HepG2 (cell line): ENCODE data around the gene ZNF740. TPM values are rescaled to one million over a fixed set of nuclear protein-coding genes. Genes with fewer than 3 reads are reported as not detected.

Experiments
- CREB1 ChIP-seq, 2 experiments: fragments of 450-650 bp in 1 of 2; IDR thresholded peaks; 2 replicates each; pipeline ENCODE4 v1.6.1; 2016 to 2017; ENCODE audit warnings: control low read depth in 1 of 2, mild to moderate bottlenecking in 1 of 2, missing compliant biosample characterization in 1 of 2, missing genetic modification characterization in 1 of 2
- DBP ChIP-seq: sonication (generic); formaldehyde crosslinking; IDR thresholded peaks from 2 replicates; pipeline ENCODE4 v1.4.0; 2020; ENCODE audit warnings: missing genetic modification reagents; ENCODE audit errors: not compliant biosample characterization
- DNMT3B ChIP-seq: conservative IDR thresholded peaks from 2 replicates; pipeline ENCODE4 v1.6.1; 2016; ENCODE audit warnings: missing biosample characterization, control low read depth
- GATAD2A ChIP-seq: IDR thresholded peaks from 2 replicates; pipeline ENCODE4 v1.6.1; 2016
- NCOA5 ChIP-seq: sonication (generic); formaldehyde crosslinking; IDR thresholded peaks from 2 replicates; pipeline ENCODE4 v1.4.0; 2020; ENCODE audit warnings: missing genetic modification reagents
- NR3C1 ChIP-seq: sonication (generic); formaldehyde crosslinking; IDR thresholded peaks from 2 replicates; pipeline ENCODE4 v1.4.0; 2020; ENCODE audit warnings: missing genetic modification reagents
- PPARG ChIP-seq: conservative IDR thresholded peaks from 2 replicates; pipeline ENCODE4 v1.6.1; 2016; ENCODE audit warnings: missing biosample characterization, missing genetic modification reagents
- SPEN ChIP-seq: sonication (generic); formaldehyde crosslinking; IDR thresholded peaks from 2 replicates; pipeline ENCODE4 v1.5.1; 2020; ENCODE audit warnings: low read depth, mild to moderate bottlenecking, missing genetic modification reagents
- THAP8 ChIP-seq: sonication (generic); formaldehyde crosslinking; IDR thresholded peaks from 2 replicates; pipeline ENCODE4 v1.5.1; 2020; ENCODE audit warnings: missing genetic modification reagents, mild to moderate bottlenecking, borderline replicate concordance
- ZBTB4 ChIP-seq: sonication (generic); formaldehyde crosslinking; IDR thresholded peaks from 2 replicates; pipeline ENCODE4 v1.4.0; 2020; ENCODE audit warnings: missing genetic modification reagents, mild to moderate bottlenecking, borderline replicate concordance
- ZBTB43 ChIP-seq: sonication (generic); formaldehyde crosslinking; conservative IDR thresholded peaks from 2 replicates; pipeline ENCODE4 v1.4.0; 2020; ENCODE audit warnings: missing genetic modification reagents
- ZBTB7A ChIP-seq: sonication (generic); formaldehyde crosslinking; IDR thresholded peaks from 2 replicates; pipeline ENCODE4 v1.8.0; 2022; ENCODE audit warnings: mild to moderate bottlenecking, missing genetic modification reagents
- ZNF263 ChIP-seq: sonication (generic); formaldehyde crosslinking; IDR thresholded peaks from 2 replicates; pipeline ENCODE4 v1.4.0; 2020; ENCODE audit warnings: missing genetic modification reagents
- ZNF567 ChIP-seq: sonication (generic); formaldehyde crosslinking; IDR thresholded peaks from 2 replicates; pipeline ENCODE4 v1.8.1; 2023; ENCODE audit warnings: mild to moderate bottlenecking, missing genetic modification reagents, borderline replicate concordance
- ZNF687 ChIP-seq: sonication (generic); formaldehyde crosslinking; IDR thresholded peaks from 2 replicates; pipeline ENCODE4 v1.5.1; 2020; ENCODE audit warnings: mild to moderate bottlenecking, missing genetic modification reagents, moderate library complexity
- ZNF766 ChIP-seq: sonication (generic); formaldehyde crosslinking; IDR thresholded peaks from 2 replicates; pipeline ENCODE4 v1.5.0; 2020; ENCODE audit warnings: missing genetic modification reagents, borderline replicate concordance
- polyA plus RNA-seq, 8 experiments: library from polyadenylated mRNA; depleted of rRNA in 3 of 8; stranded (reverse) in 7 of 8; unstranded in 1 of 8; fragments of >200 nt; fragmentation: Illumina TruSeq in 4 of 8; extraction: Trizol in 4 of 8; gene quantifications; 2 replicates each; pipeline versions ENCODE4 v1.2.1 to v1.2.3, GENCODE V29; 2011 to 2016; ENCODE audit warnings: low read depth in 4 of 8, missing spikeins in 1 of 8, mixed read lengths in 1 of 8; ENCODE audit not compliant: insufficient read depth in 1 of 8
- total RNA-seq, 5 experiments: library from RNA; depleted of rRNA; stranded (reverse); fragments of >200 nt; fragmentation: Illumina TruSeq; extraction: Trizol; gene quantifications; 2 replicates each; pipeline ENCODE4 v1.2.3, GENCODE V29; 2016; ENCODE audit warnings: low read depth in 1 of 5

ZNF740 gene
- total and polyA plus RNA-seq, 2 of the 13 experiments (the other 11 are each of a cell fraction or from before 2014, with no cell fraction given): 16.9 to 19.0 TPM

- TF ChIP-seq ZNF687 (peak; percentile 92), GATAD2A (CRISPR knock-in tag) (peak; percentile 65; the same call in 1 of the 2 replicates), ZBTB7A (CRISPR knock-in tag) (peak; percentile 52; the same call in 1 of the 2 replicates), ZNF263 (CRISPR knock-in tag) (peak; percentile 95), ZNF766 (0 out of 2 replicates have a peak, but pooled peaks have one; percentile 53), NCOA5 (CRISPR knock-in tag) (no peak), THAP8 (CRISPR knock-in tag) (no peak), ZNF567 (no peak), DNMT3B (CRISPR knock-in tag) (no peak), DBP (CRISPR knock-in tag) (no peak), ZBTB4 (CRISPR knock-in tag) (no peak; the same call in 1 of the 2 replicates), CREB1 (IDR thresholded peaks at IDR 0.05) (0 out of 2 replicates have a peak, but pooled peaks have one; percentile 2), CREB1 (CRISPR knock-in tag; IDR thresholded peaks at IDR 0.05) (no peak), NR3C1 (CRISPR knock-in tag) (no peak), SPEN (CRISPR knock-in tag) (peak; percentile 72; the same call in 1 of the 2 replicates), ZBTB43 (CRISPR knock-in tag) (0 out of 2 replicates have a peak, but pooled peaks have one; percentile 21), PPARG (CRISPR knock-in tag) (peak; percentile 44; the same call in 1 of the 2 replicates)
Observed at GRCh38 chr12:53180220-53180930, at the start of gene ZNF740, which contains the start of gene CSAD (continued).
